HG03139 (cell line): Measurements from ENCODE around the gene SRBD1.

Source experiments
- ATAC-seq: cut with Tn5 transposase; IDR thresholded peaks from one replicate; pipeline ENCODE4 v1.9.1; 2021; ENCODE audit not compliant: unreplicated experiment

SRBD1 gene

DNA sequence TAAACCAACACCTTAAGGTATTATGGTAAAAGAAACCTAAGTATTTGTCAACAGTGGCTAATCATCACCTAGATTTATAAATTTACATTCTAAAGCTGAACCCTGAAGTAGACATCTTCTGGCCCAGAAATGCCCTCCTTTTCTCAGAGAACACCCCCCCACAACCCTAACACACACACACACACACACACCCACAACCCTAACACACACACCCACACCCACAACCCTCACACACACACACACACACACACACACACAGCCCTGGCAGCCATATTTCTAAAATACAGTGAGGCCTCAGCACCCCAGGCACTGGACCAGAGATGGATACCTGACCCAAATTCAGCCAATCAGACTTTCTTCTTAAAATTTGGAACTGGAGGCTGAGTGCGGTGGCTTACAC, 14.3 kb downstream of the SRBD1 start:
- ATAC-seq, result no peak

DNA sequence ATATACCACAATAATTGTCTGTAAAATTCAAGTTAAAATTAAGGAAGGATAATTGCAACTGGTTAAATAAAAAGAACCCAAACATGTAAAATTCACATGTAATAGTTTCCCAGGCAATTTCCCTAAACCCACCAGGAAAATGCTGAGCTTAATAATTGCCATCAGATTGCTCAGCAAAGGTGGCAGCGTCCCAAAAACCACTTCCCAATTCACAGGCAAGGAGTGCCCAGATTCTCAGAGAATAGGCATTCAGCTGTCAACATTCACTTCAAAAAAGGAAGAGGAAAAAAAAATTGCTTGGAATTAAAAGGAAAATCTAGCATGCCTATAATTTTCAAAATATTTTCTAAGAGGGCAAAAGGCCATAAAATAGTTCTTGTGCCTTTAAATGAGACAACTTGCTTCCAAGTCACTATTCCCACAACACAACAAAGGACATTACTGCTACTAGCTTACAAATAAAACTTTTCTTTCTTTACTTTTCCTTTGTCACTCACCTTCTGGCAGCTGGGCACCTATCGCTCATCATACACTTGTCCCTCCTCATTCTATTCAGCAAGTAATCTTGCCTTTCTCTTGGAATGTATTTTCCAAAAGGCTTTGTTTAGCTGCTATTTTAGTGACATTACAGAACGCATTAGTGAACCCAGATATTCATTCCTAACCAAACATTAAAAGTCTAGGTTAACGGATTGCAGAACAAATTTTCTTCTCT, 15.2 kb downstream of the SRBD1 start:
- ATAC-seq, result no peak

DNA sequence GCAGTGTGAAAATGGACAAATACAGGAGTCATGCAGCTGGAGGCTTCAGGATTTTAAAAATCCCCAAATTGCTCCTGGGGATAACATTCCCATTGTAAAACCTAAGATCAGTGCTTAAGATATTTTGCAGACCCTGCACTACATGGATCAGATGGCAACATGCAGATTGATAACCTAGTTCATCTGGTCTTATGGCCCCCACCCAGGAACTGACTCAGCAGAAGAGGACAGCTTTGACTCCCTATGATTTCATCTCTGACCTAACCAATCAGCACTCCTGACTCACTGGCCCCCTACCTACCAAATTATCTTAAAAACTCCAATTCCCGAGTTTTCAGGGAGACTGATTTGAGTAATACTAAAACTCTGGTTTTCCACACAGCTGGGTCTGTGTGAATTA, 20.0 kb downstream of the SRBD1 start:
- ATAC-seq, result no peak

DNA sequence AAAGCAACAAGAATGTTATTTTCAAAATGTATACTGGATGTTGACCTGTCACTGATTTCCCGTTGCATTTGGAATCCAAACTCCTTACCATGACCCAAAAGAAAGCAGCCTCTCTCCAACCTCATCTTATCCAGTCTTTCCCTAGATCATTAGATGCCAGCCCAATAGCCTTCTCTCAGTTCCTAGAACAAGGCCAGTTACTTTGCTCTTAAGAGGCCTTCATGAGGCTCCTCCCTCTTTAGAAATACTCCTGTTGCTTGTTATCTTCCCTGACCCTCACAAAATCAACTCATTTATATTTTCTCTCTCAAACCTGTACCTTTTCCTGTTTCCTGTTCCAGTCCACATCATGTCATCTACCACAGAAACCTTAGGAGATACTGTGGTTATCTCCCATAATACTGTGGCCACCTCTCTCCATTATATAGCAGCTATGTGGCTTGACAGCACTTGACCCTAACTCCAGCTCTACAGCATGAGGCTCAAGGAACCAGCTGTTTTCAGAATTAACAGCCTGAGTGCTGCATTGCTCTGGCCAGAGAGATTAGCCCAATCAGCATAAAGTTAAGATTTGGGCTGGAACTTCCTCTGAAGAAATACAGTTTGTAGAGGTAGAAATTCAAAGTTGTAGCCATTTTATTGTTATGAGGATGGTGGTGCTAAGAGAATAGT, 22.8 kb downstream of the SRBD1 start:
- no peak for ATAC-seq

DNA sequence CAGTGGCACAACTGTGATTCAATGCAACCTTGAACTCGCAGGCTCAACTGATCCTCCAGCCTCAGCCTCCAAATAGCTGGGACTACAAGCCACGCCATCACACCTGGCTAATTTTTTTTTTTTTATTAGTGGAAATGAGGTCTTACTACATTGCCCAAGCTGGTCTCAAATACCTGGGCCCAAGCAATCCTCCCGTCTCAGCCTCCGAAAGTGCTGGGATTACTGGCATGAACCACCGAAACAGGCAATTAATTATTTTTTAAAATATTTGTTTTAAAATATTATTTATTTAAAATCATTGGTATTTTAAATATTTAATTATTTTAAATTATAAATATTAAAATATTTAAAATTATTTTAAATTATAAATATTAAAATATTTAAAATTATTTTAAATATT, 24.5 kb downstream of the SRBD1 start:
- ATAC-seq, result no peak

DNA sequence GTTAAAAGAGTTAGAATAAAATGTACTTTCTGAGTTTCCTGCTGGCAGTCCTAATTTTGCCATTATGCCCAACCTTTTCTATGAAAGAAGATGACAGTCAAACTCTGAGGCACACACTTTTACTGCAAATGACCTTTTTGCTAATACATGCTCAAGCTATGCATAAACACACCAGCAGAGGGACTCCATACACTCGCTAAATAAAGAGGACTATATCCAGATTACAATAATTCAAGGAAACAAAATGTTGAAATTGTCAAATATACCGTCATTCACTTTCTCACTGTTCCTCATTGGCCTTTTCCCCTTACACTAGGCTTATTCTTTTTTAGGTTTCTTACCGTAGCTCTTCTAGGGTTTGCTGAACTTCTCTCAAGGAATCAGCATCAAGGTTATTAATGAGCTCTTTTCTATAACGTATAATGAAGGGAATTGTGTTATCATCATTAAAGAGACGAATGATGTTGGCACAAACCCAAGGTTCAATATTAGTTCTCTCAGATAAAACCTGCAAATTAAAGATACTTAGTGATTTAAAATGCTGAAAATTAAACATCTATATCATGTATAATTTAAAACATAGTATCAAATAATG, 25.7 kb downstream of the SRBD1 start:
- no peak for ATAC-seq

DNA sequence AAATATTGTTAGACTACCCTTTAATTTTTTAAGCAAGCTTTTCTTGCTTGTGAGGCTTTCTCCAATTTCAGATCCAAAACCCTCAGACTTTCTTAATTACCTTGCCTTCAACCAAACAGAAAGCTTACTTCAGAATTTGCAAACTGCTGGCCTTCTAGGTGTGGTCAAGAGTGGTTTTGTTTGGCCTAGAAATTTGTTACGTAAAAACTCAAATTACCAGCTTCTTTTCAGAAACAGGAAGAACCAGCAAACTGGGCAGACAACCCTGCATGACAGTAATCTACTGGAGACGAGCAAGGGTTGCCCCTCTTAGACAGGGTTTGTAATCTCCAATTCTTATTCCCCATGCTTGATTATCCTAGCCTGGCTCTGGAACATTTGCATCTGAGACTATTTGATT, 27.1 kb downstream of the SRBD1 start:
- ATAC-seq, result no peak

DNA sequence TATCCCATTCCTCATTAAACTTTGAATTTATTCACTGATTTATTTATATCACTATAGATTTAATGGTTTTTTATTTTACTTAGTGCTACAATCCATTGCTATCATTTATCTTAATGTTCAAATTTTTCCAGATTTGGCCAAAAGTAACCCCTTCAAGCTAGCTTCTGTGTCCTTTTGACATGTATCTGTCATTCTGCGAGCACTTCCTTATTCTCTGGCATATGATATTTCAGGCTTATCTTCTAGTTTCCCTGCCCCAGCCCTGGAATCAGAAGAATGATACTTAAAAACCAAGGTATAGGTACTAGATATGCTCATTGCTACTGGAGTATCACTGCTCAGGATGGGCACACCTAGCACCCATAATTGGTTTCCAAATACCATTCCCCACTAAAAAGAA, 28.5 kb downstream of the SRBD1 start:
- ATAC-seq, result no peak

DNA sequence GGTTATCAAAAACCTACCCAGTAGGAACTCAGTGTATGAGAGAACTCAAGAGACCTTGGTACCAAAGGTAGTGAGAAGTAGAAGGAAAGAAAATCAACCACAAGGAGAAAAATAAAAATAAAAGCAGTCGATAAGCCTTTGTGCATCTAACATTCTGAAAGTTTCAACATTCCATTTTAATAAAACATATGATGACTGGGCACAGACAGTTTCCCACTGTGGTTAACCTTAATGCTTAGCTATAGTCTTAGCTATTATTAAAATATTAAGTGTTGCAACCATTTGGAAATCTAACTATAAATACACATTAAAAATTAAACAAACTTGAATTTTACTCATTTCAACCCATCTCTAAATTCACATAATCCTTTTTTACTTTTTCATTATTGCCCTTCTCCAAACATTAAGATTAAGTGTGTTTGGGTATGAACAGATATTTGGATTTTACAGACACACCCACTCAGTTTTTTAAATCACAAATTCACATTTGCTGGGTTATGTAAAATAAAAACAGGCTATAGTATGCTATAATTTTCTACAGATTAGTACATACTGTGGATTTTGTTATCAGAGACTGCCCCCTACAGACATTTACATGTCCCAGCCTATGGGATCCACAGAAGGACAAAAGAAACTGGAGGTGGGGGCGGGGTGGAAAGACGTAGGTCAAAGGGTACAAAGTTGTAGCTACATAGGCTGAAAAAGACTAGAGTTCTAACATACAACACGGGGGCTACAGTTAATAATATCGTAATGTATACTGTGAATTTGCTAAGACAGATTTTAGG, 32.8 kb downstream of the SRBD1 start:
- no peak for ATAC-seq

DNA sequence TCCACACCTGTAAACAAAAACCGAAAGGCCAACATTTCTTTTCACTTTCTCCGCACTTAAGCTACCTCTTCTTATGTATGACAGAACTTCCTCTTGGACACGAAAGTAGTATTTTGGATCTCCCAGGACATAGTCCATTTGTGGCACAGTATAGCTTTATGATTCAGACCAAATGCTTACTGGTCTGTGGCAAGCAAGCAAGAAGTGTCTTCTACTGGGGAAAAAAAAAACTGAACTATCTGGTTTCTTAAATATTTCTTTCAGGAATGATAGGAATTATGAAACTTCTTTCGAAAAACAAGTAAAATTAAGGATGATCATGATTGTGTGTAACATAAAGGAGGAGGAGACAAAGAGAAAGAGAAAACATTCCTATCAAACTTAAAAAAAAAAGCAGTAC, 33.6 kb downstream of the SRBD1 start:
- no peak for ATAC-seq

DNA sequence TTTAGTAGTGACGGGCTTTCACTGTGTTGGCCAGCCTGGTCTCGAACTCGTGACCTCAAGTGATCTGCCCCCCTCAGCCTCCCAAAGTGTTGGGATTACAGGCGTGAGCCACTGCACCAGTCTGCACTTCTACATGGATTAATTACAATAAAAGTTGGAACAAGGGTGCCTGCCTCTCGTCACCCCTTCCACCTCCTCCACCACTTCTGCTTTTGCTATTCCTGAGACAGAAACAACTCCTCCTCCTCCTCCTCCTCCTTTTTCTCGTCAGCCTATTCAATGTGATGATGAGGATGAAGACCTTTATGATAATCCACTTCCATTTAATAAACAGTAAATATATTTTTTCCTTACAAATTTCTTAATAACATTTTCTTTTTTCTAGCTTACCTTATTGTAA, 35.2 kb downstream of the SRBD1 start:
- ATAC-seq, result no peak

DNA sequence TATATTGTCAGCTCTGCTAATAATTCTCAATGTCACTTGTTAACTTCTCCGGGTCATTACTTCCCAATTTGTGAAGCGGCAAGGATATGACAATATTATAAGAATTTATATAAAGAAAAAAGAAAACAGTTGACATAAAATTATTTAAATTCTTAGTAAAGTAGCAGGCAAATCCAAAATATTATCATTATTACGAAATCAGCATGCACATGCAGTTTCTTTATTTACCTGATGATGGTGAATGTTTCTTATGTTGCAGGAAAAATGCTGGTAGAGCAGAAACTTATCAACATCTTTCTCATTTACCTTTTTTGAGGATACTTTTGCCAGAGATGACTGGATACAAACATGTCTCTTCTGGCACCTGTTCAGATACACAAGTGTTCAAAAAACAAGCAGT, 38.1 kb downstream of the SRBD1 start:
- no peak for ATAC-seq

DNA sequence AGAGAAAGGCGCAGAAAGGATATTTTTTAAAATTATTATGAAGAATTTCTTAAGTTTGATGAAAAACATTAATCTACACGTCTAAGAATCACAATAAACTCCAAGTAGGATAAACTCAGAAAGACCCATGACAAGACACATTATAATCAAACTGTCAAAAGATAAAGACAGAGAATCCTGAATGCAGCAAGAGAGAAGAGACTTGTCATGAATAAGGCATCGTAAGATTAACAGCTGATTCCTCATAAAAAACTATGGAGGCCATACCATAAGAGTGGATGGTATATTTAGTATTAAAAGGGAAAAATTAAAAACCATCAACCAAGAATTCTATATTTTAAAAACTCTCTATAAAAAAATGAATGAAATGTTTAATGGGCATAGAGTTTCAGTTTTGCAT, 39.1 kb downstream of the SRBD1 start:
- ATAC-seq, result no peak

DNA sequence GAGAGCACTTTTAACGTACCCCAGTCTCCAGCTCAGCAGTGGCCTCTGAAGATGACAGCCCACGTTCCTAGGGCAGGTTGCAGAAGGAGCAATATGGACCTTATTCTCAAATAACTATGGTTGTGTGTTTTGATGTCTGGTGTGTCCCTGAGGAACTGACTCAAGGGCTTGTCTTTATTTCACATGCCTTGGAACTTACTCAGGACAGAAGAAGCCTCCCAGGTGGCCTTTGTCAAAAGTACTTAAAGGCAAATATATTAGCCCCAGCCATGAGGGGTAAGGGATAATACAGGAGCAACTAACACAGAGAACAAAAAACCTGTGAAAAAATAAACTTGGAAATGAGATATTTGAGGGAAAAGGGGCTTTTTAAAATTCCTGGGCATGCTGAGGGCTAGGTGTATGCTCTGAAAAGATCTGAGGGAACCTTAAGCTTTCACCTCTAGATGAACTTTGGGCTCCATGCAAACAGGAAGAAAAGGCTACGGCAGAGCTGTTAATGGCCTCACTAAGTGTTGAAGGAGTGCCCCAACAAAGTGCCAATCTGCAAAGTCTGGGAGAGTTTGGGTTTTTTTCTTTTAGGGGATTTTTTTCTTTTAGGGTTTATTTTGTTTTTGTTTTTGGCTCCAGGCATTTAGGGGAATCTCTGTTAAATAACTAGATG, 40.3 kb downstream of the SRBD1 start:
- no peak for ATAC-seq

DNA sequence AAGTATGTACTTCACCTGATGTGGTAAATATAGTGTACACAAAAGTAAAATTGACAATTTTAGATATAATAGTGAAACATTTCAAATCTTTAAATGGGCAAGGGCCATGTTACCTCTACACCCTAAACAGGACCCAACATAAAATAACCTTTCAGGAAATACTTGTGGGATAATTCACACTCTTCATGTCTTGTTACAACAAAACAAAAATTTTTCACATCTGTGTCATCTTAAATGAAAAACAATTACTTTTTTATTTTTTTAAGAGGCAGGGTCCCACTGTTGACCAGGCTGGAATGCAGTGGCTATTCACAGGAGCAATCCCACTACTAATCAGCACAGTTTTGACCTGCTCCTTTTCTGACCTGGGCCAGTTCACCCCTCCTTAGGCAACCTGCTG, 42.1 kb downstream of the SRBD1 start:
- ATAC-seq, result no peak

DNA sequence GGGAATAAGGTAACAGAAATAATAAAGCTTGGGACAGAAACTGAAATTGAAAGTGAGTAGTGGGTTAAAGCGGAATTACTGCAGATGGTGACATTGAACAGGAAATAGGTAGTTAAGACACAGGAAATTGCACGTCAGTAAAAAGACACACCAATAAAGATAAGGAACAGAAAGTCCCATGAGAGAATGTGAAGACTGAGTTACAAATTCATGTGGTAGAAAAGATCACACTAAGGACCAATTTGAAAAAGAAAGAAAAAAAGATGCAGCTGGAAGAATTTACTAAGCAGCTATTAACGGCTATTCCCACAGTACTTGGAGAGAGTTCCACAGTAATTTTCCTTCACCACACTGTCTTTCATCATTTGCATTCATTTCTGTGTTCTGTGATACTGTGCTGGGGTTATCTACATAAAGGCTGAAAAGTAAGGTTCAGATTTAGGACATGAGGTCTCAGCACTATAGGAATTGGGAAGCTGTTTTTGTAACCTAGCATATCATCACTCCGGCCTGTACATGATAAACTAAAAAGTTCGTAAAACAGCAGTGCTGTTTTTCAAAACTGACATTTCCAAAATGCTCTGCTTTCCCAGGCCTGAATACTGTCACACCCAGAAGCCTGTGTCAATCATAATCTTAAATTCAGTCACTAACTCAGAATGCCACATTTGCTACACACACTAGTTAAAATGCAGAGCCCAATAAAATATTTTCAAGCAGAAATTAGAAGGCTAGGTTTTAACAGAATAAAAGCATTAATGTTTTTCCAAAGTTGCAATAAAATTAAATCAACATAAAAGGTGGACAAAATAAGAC, 42.9 kb downstream of the SRBD1 start:
- ATAC-seq, result peak; percentile 84

DNA sequence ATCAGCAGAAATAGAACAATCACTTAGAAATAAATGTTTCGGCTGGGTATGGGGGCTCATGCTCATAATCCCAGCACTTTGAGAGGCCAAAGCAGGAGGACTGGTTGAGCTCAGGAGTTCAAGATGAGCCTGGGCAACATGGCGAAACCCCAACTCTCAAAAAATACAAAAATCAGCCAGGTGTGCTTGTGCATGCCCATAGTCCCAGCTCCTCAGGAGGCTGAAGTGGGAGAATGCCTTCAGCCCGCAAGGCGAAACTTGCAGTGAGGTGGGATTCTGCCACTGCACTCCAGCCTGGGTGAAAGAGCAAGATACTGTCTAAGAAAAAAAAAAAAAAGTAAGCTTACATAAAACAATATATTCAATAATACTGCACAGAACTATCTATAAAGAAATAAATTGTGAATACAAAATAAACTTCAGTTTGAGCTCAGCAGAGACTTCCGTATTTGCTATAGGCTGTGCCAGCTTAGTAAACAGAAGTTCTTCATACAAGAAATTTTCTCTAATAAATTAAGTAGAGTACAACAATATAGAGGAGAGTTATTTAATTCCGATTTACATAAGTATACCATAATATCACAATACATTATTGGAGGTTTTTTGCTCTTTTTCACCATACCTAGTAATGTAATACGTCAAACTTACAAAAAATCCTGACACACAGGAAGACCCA, 43.6 kb downstream of the SRBD1 start:
- no peak for ATAC-seq

DNA sequence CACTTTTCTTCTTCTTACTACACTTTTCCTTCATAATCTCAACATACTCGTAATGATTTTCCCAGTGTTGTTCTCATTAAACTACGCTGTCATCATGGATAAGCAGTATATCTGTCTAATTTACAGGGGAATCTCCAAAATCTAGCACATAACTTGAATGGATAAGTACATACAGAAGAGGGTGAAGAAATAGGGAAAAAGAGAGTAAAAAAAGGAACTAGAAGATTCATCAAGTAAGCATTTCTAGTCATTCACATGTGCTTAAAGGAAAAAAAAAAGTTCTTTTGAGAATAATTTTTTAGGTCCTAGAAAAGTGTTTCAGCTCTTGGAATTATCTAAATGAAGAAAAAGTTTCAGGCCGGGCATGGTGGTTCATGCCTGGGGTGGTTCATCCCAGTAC, 51.6 kb downstream of the SRBD1 start:
- ATAC-seq, result no peak

DNA sequence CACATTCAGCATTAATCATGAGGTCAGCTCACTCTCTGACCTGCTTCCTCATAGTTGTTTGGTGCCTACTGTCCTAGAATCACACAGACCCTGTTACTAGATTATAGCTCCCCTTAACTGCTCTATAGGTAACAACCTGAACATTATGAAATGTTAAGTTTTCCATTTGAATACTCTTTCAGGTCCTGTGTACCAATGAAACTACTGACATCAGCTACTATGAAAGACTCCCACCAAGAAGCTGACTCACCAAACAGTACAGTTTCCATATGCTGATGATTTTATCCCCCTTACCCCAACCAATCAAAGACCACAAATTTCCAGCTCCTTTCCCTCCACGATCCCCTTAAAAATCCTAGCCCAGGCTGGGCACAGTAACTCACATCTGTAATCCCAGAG, 56.3 kb downstream of the SRBD1 start:
- no peak for ATAC-seq
